ENCODE measurements around the gene PHAX. TPM values are rescaled to one million over a fixed set of nuclear protein-coding genes. Genes with fewer than 3 reads are reported as not detected.
A peak's percentile ranks its signal among the peaks of the same experiment; 100 is the strongest.

PHAX gene
- total and polyA plus RNA-seq, 10 of the 15 experiments (the other 5 are each of a cell fraction or from before 2014, with no cell fraction given): 28.2 to 88.7 (median 60.3) TPM

- peaks cover 2% of the 10 kb centered on the region; the same call in 1 of the 2 replicates for H3K4me1 ChIP-seq (ENCODE audit: control insufficient read depth, insufficient read depth, low read length)
- H3K27ac ChIP-seq (ENCODE audit: control insufficient read depth, insufficient read depth): no peak overlapping the region
- no peaks in the 10 kb centered on the region for H3K9me3 ChIP-seq (replicated peaks; ENCODE audit: control insufficient read depth, insufficient read depth, low read length)
- H3K27me3 ChIP-seq (replicated peaks in 1 of 2; ENCODE audit: control insufficient read depth in 2 of 2, insufficient read depth in 2 of 2, low read length in 1 of 2): no peaks in the 10 kb centered on the region
- no peak overlapping the region for H3K4me2 ChIP-seq (ENCODE audit: control insufficient read depth, insufficient read depth)
- H3K79me2 ChIP-seq (ENCODE audit: control insufficient read depth, insufficient read depth, low read length): no peaks in the 10 kb centered on the region
- in situ Hi-C loops (cut with MboI): loop anchor here (5.0 kb wide), 1 partner anchor 101 kb away; the partner anchor contains the start of gene LMNB1
- 25% methylated on average over 4 of the region's 4 CpGs for WGBS (ENCODE audit: insufficient coverage, insufficient replicate concordance, low lambda C conversion rate, missing lambda C conversion rate)
- H4K20me1 ChIP-seq (ENCODE audit: control insufficient read depth, insufficient read depth): no peaks in the 10 kb centered on the region
- FAIRE-seq (peak; percentile 94), ATAC-seq (peak; percentile 71), DNase-seq (ENCODE audit: low read depth, low spot score) (peak; percentile 68)
- ChIA-PET RAD21 (ENCODE audit: unreplicated experiment) (interaction anchor here (0.8 to 9.0 kb wide), 20 partner anchors 18 to 353 kb away, joined by 3 to 306 read pairs (median 4); partner anchors contain the start of gene LMNB1), CTCF (interaction anchor here (0.6 to 16.4 kb wide), 33 partner anchors 9 to 817 kb away, joined by 3 to 445 read pairs (median 5); partner anchors contain the start of genes LMNB1 and PHAX), POLR2A (interaction anchor here (0.9 to 7.5 kb wide), 2 partner anchors 83 to 102 kb away, joined by 6 to 131 read pairs; partner anchors contain the start of gene LMNB1), SMC1A (ENCODE audit: uncharacterized antibody, unreplicated experiment) (interaction anchor here (0.7 to 16.6 kb wide), 21 partner anchors 10 to 161 kb away, joined by 3 to 441 read pairs (median 7); partner anchors contain the start of gene LMNB1)
- H3K9ac ChIP-seq (ENCODE audit: control insufficient read depth, insufficient read depth, low read length): no peak overlapping the region
- no TSS peak for BruUV-seq (replicated peaks)
- H3K4me3 ChIP-seq: no peak overlapping the region
- intact Hi-C loops (cut with micrococcal nuclease; ENCODE audit: unreplicated experiment): loop anchor here (1.0 to 2.0 kb wide), 3 partner anchors 55 to 126 kb away; no protein-coding TSS in a partner anchor
- H2AFZ ChIP-seq (ENCODE audit: control insufficient read depth, low read depth, low read length): peak overlapping the region; percentile 35; the same call in 1 of the 2 replicates
- H3K36me3 ChIP-seq (ENCODE audit: control insufficient read depth in 2 of 2, insufficient read depth in 2 of 2, low read length in 1 of 2): no peaks in the 10 kb centered on the region
- TF ChIP-seq ELK1 (IDR thresholded peaks at IDR 0.05; ENCODE audit: low read depth, low read length) (no peak), MEF2B (IDR thresholded peaks at IDR 0.05; ENCODE audit: partially characterized antibody, poor library complexity, severe bottlenecking) (peak; percentile 10), CREM (IDR thresholded peaks at IDR 0.05; ENCODE audit: low read depth) (peak; percentile 39; the same call in 1 of the 2 replicates), RAD51 (IDR thresholded peaks at IDR 0.05) (no peak), ZZZ3 (IDR thresholded peaks at IDR 0.05; ENCODE audit: control insufficient read depth, insufficient read length, low read depth) (no peak), BHLHE40 (IDR thresholded peaks at IDR 0.05; ENCODE audit: borderline replicate concordance in 1 of 2, low read depth in 2 of 2, low read length in 1 of 2) (0 out of 4 replicates have a peak, but pooled peaks of 1 of the 2 experiments have one; percentile 24), FOXM1 (IDR thresholded peaks at IDR 0.05; ENCODE audit: low read depth, low read length) (peak; percentile 58; the same call in 1 of the 2 replicates), STAT3 (IDR thresholded peaks at IDR 0.05; ENCODE audit: low read depth, low read length) (no peak), SMARCA5 (IDR thresholded peaks at IDR 0.05) (peak; percentile 30; the same call in 1 of the 2 replicates), CHD4 (IDR thresholded peaks at IDR 0.05) (no peak), IKZF1 (conservative IDR thresholded peaks at IDR 0.05) (peak; percentile 37; the same call in 1 of the 2 replicates), ZNF24 (IDR thresholded peaks at IDR 0.05) (peak; percentile 64; the same call in 1 of the 2 replicates), SP1 (IDR thresholded peaks at IDR 0.05; ENCODE audit: low read depth, low read length) (no peak), MEF2A (IDR thresholded peaks at IDR 0.05; ENCODE audit: insufficient read depth, low read depth, low read length) (0 out of 2 replicates have a peak, but pooled peaks have one; percentile 24), WRNIP1 (IDR thresholded peaks at IDR 0.05; ENCODE audit: borderline replicate concordance, low read depth, low read length) (0 out of 2 replicates have a peak, but pooled peaks have one; percentile 72), IKZF2 (IDR thresholded peaks at IDR 0.05) (peak in 1 of 2 experiments; percentile 30; a peak in 1 of 4 replicates), USF1 (IDR thresholded peaks at IDR 0.05; ENCODE audit: borderline replicate concordance, extremely low read length, insufficient read depth, low read depth, low read length) (no peak), ZNF384 (IDR thresholded peaks at IDR 0.05; ENCODE audit: borderline replicate concordance, low read depth, low read length) (peak; percentile 31; the same call in 1 of the 2 replicates), IRF4 (IDR thresholded peaks at IDR 0.05; ENCODE audit: low read depth, low read length) (no peak), SMC3 (IDR thresholded peaks at IDR 0.05; ENCODE audit: borderline replicate concordance, low read length) (peak; percentile 100), ATF7 (IDR thresholded peaks at IDR 0.05; ENCODE audit: low read depth) (peak; percentile 96), NBN (IDR thresholded peaks at IDR 0.05) (peak; percentile 64; the same call in 1 of the 2 replicates)
- TF ChIP-seq, protein P1, sequence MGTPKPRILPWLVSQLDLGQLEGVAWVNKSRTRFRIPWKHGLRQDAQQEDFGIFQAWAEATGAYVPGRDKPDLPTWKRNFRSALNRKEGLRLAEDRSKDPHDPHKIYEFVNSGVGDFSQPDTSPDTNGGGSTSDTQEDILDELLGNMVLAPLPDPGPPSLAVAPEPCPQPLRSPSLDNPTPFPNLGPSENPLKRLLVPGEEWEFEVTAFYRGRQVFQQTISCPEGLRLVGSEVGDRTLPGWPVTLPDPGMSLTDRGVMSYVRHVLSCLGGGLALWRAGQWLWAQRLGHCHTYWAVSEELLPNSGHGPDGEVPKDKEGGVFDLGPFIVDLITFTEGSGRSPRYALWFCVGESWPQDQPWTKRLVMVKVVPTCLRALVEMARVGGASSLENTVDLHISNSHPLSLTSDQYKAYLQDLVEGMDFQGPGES (IDR thresholded peaks at IDR 0.05): no peak
These were observed 75.5 kb downstream of the PHAX start for GRCh38 chr5:126676195-126676624.

All from GM12878 (cell line).